ENCODE results near the gene SAP30BP.

SAP30BP gene

DNA sequence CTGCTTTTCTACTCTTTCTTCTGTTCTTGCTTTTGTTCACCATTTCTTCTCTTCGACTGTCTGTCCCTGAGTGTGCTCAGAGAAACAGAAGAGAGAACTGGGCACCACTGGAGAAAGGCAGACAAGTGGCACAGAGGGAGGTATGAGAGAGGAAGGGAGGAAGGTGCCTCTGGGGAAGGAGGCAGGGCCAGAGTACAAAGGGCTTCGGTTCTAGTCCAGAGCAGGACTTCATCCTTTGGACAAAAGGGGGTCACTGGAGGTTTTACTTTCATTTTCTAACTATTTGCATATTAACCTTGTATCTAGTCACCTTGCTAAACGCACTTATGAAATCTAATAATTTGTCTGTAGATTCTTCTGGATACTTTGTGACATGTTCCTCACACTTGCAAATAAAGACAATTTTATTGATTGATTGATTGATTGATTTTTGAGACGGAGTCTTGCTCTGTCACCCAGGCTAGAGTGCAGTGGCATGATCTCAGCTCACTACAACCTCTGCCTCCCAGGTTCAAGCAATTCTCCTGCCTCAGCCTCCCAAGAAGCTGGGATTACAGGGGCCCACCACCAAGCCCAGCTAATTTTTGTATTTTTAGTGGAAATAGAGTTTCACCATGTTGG lies 67.6 kb downstream of the SAP30BP start:
- Histone ChIP-seq H3K18ac (ENCODE audit: low read depth in 1 of 2, low read length in 2 of 2) (no peak overlapping the region), H3K79me1 (replicated peaks; ENCODE audit: low read length, poor library complexity, severe bottlenecking) (peaks cover 22% of the 10 kb centered on the region), H2BK5ac (ENCODE audit: low read depth, low read length, poor library complexity, severe bottlenecking) (no peak overlapping the region), H4K91ac (ENCODE audit: low read length) (no peak overlapping the region), H3K4ac (ENCODE audit: low read depth in 1 of 2, low read length in 2 of 2) (no peak overlapping the region), H3K4me3 (ENCODE audit: insufficient read depth in 1 of 2, low read depth in 1 of 2, low read length in 2 of 2) (no peak overlapping the region), H3K23ac (ENCODE audit: low read length in 2 of 2) (no peak overlapping the region), H3K36me3 (ENCODE audit: control insufficient read depth in 1 of 2, insufficient read depth in 2 of 2, low read depth in 1 of 2, low read length in 2 of 2) (peaks cover 0 to 86% of the 10 kb centered on the region in 2 experiments), H3K9me3 (ENCODE audit: control insufficient read depth, low read length) (no peaks in the 10 kb centered on the region), H3K14ac (ENCODE audit: low read length in 2 of 2) (no peak overlapping the region), H2AK5ac (ENCODE audit: low read length, severe bottlenecking) (no peak overlapping the region), H4K8ac (ENCODE audit: low read length) (no peak overlapping the region), H3K4me1 (ENCODE audit: control insufficient read depth, insufficient read depth, low read depth, low read length) (peaks cover 11% of the 10 kb centered on the region), H2BK15ac (ENCODE audit: low read depth, poor library complexity, severe bottlenecking) (no peak overlapping the region), H3K27ac (ENCODE audit: low read length, poor library complexity, severe bottlenecking) (no peak overlapping the region), H3K4me2 (ENCODE audit: low read length, poor library complexity, severe bottlenecking) (no peak overlapping the region), H2AFZ (ENCODE audit: low read depth, low read length) (no peak overlapping the region), H2BK120ac (ENCODE audit: low read depth, low read length) (no peak overlapping the region), H3K27me3 (ENCODE audit: control insufficient read depth in 1 of 2, insufficient read depth in 1 of 2, low read length in 2 of 2) (peaks cover 0 to 14% of the 10 kb centered on the region in 2 experiments), H3K9ac (ENCODE audit: low read length) (no peak overlapping the region), H2BK12ac (ENCODE audit: low read length in 2 of 2) (no peak overlapping the region)
- 84% methylated on average over 1 of the region's 4 CpGs for WGBS
- no peak for DNase-seq

DNA sequence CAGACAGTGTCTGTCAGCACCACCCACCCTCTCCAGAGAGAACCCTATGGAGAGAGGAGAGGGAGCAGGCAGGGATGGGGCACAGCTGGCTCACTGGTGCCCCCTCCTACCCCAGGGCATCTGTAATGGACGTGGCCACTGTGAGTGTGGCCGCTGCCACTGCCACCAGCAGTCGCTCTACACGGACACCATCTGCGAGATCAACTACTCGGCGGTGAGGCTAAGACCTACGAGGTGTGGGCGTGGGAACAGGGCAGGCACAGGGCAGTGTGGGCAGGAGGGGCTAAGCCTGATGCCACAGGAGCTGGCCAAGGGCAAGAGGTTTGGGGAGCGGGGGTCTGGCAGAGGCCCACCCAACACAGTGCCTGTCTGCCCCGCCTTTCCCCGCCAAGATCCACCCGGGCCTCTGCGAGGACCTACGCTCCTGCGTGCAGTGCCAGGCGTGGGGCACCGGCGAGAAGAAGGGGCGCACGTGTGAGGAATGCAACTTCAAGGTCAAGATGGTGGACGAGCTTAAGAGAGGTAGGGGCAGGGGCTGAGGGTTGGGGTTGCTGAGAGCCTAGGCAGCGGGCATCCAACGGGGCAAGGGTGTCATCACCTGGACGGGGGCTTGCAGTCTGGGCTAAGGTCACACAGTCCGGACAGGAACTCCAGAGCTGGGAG lies 69.2 kb downstream of the SAP30BP start:
- no peak overlapping the region for H2AFZ ChIP-seq (ENCODE audit: low read depth, low read length)
- H3K36me3 ChIP-seq (ENCODE audit: control insufficient read depth in 1 of 2, insufficient read depth in 2 of 2, low read depth in 1 of 2, low read length in 2 of 2) = peaks cover 0 to 86% of the 10 kb centered on the region in 2 experiments
- no peaks in the 10 kb centered on the region for H3K9me3 ChIP-seq (ENCODE audit: control insufficient read depth, low read length)
- H2BK5ac ChIP-seq (ENCODE audit: low read depth, low read length, poor library complexity, severe bottlenecking) = no peak overlapping the region
- H3K14ac ChIP-seq (ENCODE audit: low read length in 2 of 2) = no peak overlapping the region
- H3K4me2 ChIP-seq (ENCODE audit: low read length, poor library complexity, severe bottlenecking) = no peak overlapping the region
- no peak overlapping the region for H2AK5ac ChIP-seq (ENCODE audit: low read length, severe bottlenecking)
- no peak overlapping the region for H3K4me3 ChIP-seq (ENCODE audit: insufficient read depth in 1 of 2, low read depth in 1 of 2, low read length in 2 of 2)
- H3K9ac ChIP-seq (ENCODE audit: low read length) = no peak overlapping the region
- no peak overlapping the region for H3K4ac ChIP-seq (ENCODE audit: low read depth in 1 of 2, low read length in 2 of 2)
- 88% methylated on average over 26 of the region's 26 CpGs for WGBS
- no peak overlapping the region for H2BK15ac ChIP-seq (ENCODE audit: low read depth, poor library complexity, severe bottlenecking)
- H2BK12ac ChIP-seq (ENCODE audit: low read length in 2 of 2) = no peak overlapping the region
- H2BK120ac ChIP-seq (ENCODE audit: low read depth, low read length) = no peak overlapping the region
- H3K27ac ChIP-seq (ENCODE audit: low read length, poor library complexity, severe bottlenecking) = no peak overlapping the region
- peaks cover 11% of the 10 kb centered on the region for H3K4me1 ChIP-seq (ENCODE audit: control insufficient read depth, insufficient read depth, low read depth, low read length)
- no peak overlapping the region for H4K8ac ChIP-seq (ENCODE audit: low read length)
- H3K18ac ChIP-seq (ENCODE audit: low read depth in 1 of 2, low read length in 2 of 2) = no peak overlapping the region
- no peak overlapping the region for H3K23ac ChIP-seq (ENCODE audit: low read length in 2 of 2)
- H3K79me1 ChIP-seq (replicated peaks; ENCODE audit: low read length, poor library complexity, severe bottlenecking) = peaks cover 26% of the 10 kb centered on the region
- peaks cover 0 to 9% of the 10 kb centered on the region in 2 experiments for H3K27me3 ChIP-seq (ENCODE audit: control insufficient read depth in 1 of 2, insufficient read depth in 1 of 2, low read length in 2 of 2)
- no peak overlapping the region for H4K91ac ChIP-seq (ENCODE audit: low read length)
- no peak for DNase-seq

DNA sequence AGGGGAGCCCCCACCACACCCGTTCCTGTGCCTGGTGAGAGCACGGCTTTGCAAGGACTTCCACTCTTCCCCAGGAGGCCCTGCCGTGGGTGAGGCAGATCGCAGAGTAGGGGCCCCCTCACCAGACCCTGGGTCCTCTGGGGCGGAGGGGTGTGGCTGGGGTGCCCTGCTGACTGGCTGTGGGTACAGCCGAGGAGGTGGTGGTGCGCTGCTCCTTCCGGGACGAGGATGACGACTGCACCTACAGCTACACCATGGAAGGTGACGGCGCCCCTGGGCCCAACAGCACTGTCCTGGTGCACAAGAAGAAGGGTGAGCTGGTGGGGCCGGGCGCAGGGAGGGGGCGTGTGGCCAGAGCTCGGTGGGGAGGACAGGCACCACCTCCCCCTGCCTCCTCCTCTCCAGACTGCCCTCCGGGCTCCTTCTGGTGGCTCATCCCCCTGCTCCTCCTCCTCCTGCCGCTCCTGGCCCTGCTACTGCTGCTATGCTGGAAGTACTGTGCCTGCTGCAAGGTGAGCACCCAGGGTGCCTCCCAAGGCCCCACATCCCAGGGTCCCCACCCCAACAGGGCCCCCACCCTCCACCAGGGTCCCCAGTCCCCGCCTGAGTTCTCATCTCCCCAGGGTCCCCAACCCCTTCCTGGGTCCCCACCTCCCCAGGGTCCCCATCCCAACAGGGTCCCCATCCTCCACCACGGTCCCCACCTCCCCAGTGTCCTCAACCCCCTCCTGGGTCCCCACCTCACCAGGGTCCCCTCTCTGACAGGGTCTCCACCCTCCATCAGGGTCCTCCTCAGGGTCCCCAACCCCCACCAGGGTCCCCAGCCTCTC lies 70.2 kb downstream of the SAP30BP start:
- H3K4ac ChIP-seq (ENCODE audit: low read depth in 1 of 2, low read length in 2 of 2) = no peak overlapping the region
- H4K91ac ChIP-seq (ENCODE audit: low read length) = no peak overlapping the region
- no peak overlapping the region for H3K27ac ChIP-seq (ENCODE audit: low read length, poor library complexity, severe bottlenecking)
- peaks cover 0 to 9% of the 10 kb centered on the region in 2 experiments for H3K27me3 ChIP-seq (ENCODE audit: control insufficient read depth in 1 of 2, insufficient read depth in 1 of 2, low read length in 2 of 2)
- peaks cover 11% of the 10 kb centered on the region for H3K4me1 ChIP-seq (ENCODE audit: control insufficient read depth, insufficient read depth, low read depth, low read length)
- no peak overlapping the region for H2BK5ac ChIP-seq (ENCODE audit: low read depth, low read length, poor library complexity, severe bottlenecking)
- H3K18ac ChIP-seq (ENCODE audit: low read depth in 1 of 2, low read length in 2 of 2) = no peak overlapping the region
- no peak overlapping the region for H2BK15ac ChIP-seq (ENCODE audit: low read depth, poor library complexity, severe bottlenecking)
- H2AFZ ChIP-seq (ENCODE audit: low read depth, low read length) = no peak overlapping the region
- H2AK5ac ChIP-seq (ENCODE audit: low read length, severe bottlenecking) = no peak overlapping the region
- H3K14ac ChIP-seq (ENCODE audit: low read length in 2 of 2) = no peak overlapping the region
- H3K9ac ChIP-seq (ENCODE audit: low read length) = no peak overlapping the region
- no peak overlapping the region for H4K8ac ChIP-seq (ENCODE audit: low read length)
- 79% methylated on average over 20 of the region's 20 CpGs for WGBS
- H2BK120ac ChIP-seq (ENCODE audit: low read depth, low read length) = no peak overlapping the region
- no peaks in the 10 kb centered on the region for H3K9me3 ChIP-seq (ENCODE audit: control insufficient read depth, low read length)
- no peak overlapping the region for H2BK12ac ChIP-seq (ENCODE audit: low read length in 2 of 2)
- no peak overlapping the region for H3K4me2 ChIP-seq (ENCODE audit: low read length, poor library complexity, severe bottlenecking)
- DNase-seq = no peak
- H3K4me3 ChIP-seq (ENCODE audit: insufficient read depth in 1 of 2, low read depth in 1 of 2, low read length in 2 of 2) = no peak overlapping the region
- H3K79me1 ChIP-seq (replicated peaks; ENCODE audit: low read length, poor library complexity, severe bottlenecking) = peaks cover 21% of the 10 kb centered on the region
- H3K23ac ChIP-seq (ENCODE audit: low read length in 2 of 2) = no peak overlapping the region
- peaks cover 0 to 84% of the 10 kb centered on the region in 2 experiments for H3K36me3 ChIP-seq (ENCODE audit: control insufficient read depth in 1 of 2, insufficient read depth in 2 of 2, low read depth in 1 of 2, low read length in 2 of 2)

- no peak overlapping the region for H3K18ac ChIP-seq (ENCODE audit: low read depth in 1 of 2, low read length in 2 of 2)
- no peak overlapping the region for H3K4me3 ChIP-seq (ENCODE audit: insufficient read depth in 1 of 2, low read depth in 1 of 2, low read length in 2 of 2)
- H3K27me3 ChIP-seq (ENCODE audit: control insufficient read depth in 1 of 2, insufficient read depth in 1 of 2, low read length in 2 of 2) = peaks cover 0 to 12% of the 10 kb centered on the region in 2 experiments
- 68% methylated on average over 13 of the region's 14 CpGs for WGBS
- H2BK120ac ChIP-seq (ENCODE audit: low read depth, low read length) = no peak overlapping the region
- no peak overlapping the region for H4K91ac ChIP-seq (ENCODE audit: low read length)
- H3K4me2 ChIP-seq (ENCODE audit: low read length, poor library complexity, severe bottlenecking) = no peak overlapping the region
- no peaks in the 10 kb centered on the region for H3K9me3 ChIP-seq (ENCODE audit: control insufficient read depth, low read length)
- H3K27ac ChIP-seq (ENCODE audit: low read length, poor library complexity, severe bottlenecking) = no peak overlapping the region
- peaks cover 11% of the 10 kb centered on the region for H3K4me1 ChIP-seq (ENCODE audit: control insufficient read depth, insufficient read depth, low read depth, low read length)
- no peak overlapping the region for H4K8ac ChIP-seq (ENCODE audit: low read length)
- H2BK5ac ChIP-seq (ENCODE audit: low read depth, low read length, poor library complexity, severe bottlenecking) = no peak overlapping the region
- no peak overlapping the region for H2AFZ ChIP-seq (ENCODE audit: low read depth, low read length)
- no peak overlapping the region for H2BK15ac ChIP-seq (ENCODE audit: low read depth, poor library complexity, severe bottlenecking)
- peak overlapping the region in 1 of 2 experiments; percentile 41 for H3K14ac ChIP-seq (ENCODE audit: low read length in 2 of 2)
- H3K9ac ChIP-seq (ENCODE audit: low read length) = no peak overlapping the region
- no peak overlapping the region for H3K23ac ChIP-seq (ENCODE audit: low read length in 2 of 2)
- no peak overlapping the region for H2AK5ac ChIP-seq (ENCODE audit: low read length, severe bottlenecking)
- no peak for DNase-seq
- H3K79me1 ChIP-seq (replicated peaks; ENCODE audit: low read length, poor library complexity, severe bottlenecking) = peaks cover 21% of the 10 kb centered on the region
- peaks cover 0 to 87% of the 10 kb centered on the region in 2 experiments for H3K36me3 ChIP-seq (ENCODE audit: control insufficient read depth in 1 of 2, insufficient read depth in 2 of 2, low read depth in 1 of 2, low read length in 2 of 2)
- H3K4ac ChIP-seq (ENCODE audit: low read depth in 1 of 2, low read length in 2 of 2) = no peak overlapping the region
- no peak overlapping the region for H2BK12ac ChIP-seq (ENCODE audit: low read length in 2 of 2)
Observed at GRCh38 chr17:75738218-75738802, 71.2 kb downstream of the SAP30BP start.

Data from mesenchymal stem cell (in vitro differentiated cells and primary cell).